Measurements from ENCODE around the gene DEAF1.
A peak's percentile ranks its signal among the peaks of the same experiment; 100 is the strongest.

The DEAF1 gene

DNA sequence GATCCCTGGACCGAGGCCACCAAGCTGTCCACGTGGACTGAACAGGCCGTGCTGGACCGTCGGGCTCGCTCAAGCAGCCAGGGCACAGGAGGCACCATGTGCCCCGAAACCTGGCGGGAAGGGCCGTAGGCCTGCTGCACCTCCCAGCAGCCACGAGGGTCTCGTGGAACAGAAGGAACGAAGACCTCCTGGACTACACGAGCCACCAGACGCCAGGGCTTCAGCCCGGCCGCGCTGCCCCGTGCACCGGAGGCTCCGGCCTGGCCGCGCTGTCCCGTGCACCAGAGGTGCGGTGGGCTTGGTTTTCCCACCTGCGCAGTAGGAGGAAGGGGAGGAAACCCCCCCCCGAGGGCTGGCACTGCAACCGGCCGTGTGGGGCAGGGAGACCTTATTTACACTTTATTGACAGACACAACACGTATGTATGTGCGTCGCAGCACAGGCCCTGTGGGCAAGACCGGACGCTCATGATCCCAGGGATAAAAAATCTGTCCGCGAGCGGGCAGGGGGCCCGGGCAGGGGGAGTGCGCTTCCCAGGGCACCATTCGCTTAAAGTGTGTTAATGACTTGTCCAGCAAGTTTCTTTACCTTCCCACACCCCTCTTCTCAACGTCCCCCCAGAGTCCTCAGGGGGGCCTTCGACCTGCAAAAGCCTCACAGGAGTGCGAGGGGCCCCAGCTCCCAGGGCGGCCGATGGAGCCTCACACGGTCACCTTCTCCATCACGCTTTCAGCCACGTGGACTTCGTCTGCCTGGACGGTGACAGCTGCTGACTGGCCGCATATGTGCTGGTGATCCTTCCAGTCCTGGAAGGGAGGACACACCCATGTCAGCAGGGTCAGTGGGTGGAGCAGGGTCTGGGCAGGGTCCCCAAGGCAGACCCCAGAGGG is 50.9 kb downstream of the DEAF1 start:
- DNase-seq, result no peak

DNA sequence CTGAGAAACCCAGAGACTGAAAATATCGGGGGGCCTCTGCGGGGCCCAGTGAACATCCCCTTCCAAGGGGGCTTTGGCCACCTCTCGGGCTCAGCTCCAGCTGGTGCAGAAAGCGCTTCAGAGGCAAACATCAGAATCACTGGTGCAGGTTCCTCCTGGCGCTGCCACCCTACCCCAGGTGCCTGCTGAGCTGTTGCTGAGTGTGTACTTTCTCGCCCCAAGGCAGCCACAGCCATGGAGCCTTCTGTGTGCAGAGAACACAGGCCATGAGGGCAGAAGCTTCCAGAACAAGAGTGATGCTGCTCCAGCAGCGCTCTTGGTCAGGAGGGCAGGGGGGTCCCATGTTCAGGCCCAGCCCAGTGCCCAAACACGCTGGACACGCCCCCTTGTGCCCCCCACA is 51.7 kb downstream of the DEAF1 start:
- no peak for DNase-seq

DNA sequence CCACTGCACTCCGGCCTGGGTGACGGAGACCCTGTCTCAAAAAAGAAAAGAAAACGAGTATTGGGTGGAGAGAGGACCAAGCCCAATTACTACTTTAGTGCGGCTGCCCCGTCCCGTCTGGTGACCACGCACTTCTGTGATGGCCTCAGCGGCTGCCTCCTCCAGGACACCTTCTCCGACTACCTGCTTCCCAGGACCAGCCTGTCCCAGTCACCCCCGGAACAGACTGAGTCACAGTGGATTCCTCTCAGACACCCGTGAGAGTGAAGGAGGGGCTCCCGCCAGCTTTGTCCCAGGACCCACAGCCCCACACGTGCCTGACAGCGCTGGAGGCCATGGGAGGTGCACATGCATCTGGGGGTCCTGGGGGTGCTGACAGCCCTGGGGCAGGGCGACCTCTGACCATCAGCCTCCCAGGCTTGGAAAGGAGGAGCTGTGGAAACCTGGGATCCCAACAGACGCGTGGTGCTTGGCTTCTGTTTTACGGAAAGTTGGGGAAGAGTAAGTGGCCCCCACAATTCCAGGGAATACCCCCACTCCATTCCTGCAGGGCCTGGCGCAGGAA is 53.1 kb downstream of the DEAF1 start:
- DNase-seq, result no peak

DNA sequence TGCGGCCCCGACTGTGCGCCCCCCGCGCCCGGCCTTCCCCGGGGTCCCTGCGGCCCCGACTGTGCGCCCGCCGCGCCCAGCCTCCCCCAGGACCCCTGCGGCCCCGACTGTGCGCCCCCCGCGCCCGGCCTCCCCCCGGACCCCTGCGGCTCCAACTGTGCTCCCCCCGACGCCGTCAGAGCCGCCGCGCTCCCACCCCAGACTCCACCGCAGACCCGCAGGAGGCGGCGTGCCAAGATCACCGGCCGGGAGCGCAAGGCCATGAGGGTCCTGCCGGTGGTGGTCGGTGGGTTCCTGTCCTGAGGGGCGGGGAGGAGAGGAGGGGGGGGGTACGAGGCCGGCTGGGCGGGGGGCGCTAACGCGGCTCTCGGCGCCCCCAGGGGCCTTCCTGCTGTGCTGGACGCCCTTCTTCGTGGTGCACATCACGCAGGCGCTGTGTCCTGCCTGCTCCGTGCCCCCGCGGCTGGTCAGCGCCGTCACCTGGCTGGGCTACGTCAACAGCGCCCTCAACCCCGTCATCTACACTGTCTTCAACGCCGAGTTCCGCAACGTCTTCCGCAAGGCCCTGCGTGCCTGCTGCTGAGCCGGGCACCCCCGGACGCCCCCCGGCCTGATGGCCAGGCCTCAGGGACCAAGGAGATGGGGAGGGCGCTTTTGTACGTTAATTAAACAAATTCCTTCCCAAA is 54.9 kb downstream of the DEAF1 start:
- peak; percentile 21 for DNase-seq

DNA sequence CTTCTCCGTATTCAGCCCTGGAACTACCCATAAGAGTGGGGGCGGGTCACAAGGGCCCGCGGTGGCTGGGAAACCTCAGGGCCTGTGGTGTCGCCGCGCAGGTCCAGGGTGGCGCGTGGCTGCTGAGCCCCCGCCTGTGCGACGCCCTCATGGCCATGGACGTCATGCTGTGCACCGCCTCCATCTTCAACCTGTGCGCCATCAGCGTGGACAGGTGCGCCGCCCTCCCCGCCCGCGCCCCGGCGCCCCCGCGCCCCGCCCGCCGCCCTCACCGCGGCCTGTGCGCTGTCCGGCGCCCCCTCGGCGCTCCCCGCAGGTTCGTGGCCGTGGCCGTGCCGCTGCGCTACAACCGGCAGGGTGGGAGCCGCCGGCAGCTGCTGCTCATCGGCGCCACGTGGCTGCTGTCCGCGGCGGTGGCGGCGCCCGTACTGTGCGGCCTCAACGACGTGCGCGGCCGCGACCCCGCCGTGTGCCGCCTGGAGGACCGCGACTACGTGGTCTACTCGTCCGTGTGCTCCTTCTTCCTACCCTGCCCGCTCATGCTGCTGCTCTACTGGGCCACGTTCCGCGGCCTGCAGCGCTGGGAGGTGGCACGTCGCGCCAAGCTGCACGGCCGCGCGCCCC is 55.6 kb downstream of the DEAF1 start:
- DNase-seq, result peak; percentile 52

DNA sequence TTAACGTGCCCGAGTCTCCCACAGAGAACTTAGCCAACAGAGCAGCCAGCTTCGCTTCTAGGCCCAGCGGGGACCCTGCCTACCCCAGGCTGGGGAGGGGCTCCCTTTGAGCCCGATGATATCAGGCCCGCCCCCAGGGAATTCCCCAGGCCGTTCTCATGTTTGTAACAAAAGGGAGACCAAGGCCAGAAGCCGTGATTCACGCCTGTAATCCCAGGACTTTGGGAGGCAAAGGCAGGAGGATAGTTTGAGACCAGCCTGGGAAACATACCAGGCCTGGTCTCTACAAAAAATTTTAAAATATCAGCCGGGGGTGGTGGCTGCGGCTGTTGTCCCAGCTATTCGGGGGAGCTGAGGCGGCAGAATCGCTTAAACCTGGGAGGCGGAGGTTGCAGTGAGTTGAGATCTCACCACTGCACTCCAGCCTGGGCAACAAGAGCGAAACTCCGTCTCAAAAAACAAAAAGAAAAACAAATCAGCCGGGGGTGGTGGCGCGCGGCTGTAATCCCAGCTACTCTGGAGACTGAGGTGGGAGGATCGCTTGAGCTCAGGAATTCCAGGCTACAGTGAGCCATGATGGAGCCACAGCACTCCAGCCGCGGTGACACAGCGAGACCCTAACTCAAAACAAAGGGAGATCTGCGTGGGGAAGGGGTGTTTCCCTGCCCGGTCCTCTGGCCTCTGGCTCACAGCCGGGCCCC is 56.2 kb downstream of the DEAF1 start:
- DNase-seq, result peak; percentile 69

DNA sequence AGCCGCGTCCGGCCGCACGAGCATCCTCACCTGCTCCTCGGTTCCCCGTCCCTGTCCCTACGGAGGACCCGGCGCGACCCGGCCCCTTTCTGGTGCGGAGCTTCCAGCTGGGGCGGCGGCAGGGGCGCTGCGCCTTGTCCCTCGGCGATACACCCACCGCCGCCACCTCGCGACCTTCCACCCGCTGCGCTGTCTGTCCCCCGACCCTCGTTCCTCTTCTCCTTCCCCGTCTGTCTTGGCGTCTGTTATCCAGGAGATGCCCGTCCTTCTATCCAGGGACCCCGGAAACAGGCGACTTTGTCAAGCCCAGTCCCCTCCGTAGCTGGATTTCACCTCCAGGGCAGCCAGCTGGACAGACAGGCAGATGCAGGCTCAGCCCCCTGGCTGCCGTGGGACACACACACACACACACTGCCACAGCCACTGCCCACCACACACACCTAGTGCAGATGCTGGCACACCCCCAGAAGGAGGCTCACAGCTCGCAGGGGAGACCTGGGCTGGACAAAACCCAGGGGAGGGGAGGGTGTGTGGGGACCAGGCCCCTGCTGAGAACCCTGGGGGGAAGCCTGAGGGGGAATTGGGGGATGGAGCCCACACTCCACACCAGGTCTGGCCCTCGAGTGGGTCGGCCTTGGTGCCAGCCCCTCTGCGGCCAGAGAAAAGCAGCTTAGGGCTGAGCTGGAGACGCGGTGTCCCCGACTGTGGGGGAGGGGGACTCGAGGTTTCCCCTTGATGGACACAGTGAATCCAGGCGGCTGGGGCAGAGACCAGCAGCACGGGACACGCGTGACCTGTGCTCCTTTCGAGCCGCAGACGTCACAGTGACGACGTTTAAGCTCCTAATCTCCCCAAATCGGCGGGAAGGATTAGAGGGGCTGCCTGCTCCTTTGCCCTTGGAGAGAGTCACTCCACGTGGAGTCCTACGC is 57.2 kb downstream of the DEAF1 start:
- peak; percentile 61 for DNase-seq

DNA sequence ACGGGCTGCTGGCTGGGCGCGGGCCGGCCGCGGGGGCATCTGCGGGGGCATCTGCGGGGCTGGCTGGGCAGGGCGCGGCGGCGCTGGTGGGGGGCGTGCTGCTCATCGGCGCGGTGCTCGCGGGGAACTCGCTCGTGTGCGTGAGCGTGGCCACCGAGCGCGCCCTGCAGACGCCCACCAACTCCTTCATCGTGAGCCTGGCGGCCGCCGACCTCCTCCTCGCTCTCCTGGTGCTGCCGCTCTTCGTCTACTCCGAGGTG is 57.8 kb downstream of the DEAF1 start:
- no peak for DNase-seq

DNA sequence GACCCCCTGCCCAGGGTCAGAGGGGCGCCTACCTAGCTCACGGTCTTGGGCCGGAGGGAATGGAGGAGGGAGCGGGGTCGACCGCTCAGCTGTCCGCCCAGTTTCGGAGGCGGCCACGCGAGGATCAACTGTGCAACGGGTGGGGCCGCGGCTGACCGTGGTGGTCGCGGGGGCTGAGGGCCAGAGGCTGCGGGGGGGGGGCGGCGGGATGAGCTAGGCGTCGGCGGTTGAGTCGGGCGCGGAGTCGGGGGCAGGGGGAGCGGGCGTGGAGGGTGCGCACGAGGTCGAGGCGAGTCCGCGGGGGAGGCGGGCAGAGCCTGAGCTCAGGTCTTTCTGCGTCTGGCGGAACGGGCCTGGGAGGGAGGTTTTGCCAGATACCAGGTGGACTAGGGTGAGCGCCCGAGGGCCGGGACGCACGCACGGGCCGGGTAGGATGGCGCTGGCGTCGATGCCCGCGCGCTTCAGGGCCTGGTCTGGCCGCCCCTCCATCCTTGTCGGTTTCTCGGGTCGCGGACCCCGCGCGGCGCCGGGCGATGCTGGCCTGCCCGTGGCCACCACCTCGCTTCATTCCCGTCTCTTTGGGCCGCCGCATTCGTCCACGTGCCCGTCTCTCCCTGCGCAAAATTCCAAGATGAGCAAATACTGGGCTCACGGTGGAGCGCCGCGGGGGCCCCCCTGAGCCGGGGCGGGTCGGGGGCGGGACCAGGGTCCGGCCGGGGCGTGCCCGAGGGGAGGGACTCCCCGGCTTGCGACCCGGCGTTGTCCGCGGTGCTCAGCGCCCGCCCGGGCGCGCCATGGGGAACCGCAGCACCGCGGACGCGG is 58.3 kb downstream of the DEAF1 start, which contains the start of gene DRD4:
TSS of gene DRD4 (plus strand) at position 759 of the 822 bp plus-strand sequence. CDS start at position 795, 36 bp downstream.
- DNase-seq, result peak; percentile 45

DNA sequence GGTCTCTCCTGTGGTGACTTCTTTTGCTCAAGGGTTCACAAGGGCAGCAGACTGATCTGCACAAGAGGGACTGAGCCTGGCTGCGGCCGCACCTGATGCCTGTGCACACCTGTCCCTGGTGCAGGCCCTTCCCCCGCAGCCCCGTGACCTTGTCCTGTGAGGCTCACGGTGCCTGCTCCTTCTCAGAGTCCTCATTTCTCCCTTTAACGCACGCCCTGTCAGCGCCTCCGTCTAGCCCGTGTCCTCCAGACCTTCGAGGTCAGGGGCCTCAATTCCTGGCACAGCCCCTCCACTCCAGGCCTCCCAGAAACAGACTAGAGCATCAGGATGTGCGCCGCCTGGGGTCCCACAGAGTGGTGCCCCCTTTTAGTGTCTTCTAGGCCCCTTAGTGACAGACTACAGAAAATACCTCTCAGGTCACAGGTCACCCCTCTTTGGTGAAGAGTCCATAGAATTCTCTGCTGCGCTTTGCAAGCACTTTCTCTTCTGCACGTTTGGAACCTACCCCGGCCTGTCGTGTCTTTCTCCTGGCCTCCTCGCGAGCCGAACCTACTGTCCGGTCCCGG is 59.0 kb downstream of the DEAF1 start:
- DNase-seq, result no peak

DNA sequence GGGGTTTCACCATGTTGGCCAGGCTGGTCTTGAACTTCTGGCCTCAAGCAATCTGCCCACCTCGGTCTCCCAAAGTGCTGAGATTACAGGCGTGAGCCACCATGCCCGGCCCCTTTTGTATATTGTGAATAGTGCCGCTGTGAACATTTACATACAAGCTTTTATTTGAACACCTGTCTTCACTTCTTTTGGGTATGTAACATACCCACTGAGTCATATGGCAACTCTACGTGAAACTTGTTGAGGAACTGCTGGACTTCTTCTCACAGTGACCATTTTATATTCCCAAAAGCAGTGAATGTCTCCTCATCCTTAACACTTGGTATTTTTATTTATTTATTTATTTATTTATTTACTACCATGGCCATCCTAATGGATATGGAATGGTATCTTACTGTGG is 64.2 kb downstream of the DEAF1 start:
- no peak for DNase-seq

DNA sequence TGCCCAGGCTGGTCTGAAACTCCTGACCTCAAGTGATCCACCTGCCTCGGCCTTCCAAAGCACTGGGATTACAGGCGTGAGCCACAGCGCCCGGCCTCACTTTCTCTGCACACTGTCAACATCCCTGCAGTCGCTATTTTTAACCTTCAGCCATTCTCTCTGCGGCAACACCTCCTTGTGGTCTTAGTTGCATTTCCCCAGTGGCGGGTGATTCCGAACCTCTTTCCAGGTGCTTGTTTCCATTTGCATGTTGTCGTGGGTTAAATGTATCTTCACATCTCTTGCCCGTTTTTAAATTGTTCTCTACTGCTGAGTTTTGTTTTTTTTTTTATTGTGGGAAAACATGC is 65.8 kb downstream of the DEAF1 start:
- no peak for DNase-seq

DNA sequence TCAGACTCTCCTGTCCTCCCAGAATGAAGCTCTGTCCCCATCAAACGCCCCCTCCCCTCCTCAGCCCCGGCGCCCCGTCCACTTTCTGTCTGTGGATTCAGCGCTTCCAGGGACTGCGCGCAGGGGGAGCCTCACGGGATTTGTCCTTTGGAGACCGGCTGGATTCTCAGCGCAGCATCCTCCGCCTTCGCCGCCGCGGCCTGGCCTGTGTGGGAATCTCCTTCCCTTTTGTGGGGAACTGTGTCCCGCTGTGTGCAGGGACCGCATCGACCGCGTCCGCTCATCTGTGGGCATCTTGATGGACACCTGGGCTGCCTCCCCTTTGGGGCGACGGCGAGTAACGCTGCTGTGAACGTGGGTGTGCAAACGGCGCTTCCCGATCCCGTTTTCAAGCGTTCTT is 67.0 kb downstream of the DEAF1 start:
- DNase-seq, result no peak

DNA sequence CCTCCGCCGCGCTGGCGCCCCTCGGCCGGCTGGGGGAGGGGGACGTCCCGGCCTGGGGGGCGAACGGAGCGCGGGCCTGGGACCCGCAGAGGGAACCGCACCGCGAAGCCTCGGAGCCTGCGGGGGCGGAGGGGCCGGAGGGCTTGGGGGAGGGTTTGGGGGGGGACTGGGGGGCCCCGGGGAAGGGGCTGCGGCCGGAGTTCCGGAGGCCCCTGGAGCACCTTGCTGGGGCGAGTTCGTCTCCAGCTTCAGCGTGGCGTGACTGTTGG is 67.8 kb downstream of the DEAF1 start:
- DNase-seq, result no peak

DNA sequence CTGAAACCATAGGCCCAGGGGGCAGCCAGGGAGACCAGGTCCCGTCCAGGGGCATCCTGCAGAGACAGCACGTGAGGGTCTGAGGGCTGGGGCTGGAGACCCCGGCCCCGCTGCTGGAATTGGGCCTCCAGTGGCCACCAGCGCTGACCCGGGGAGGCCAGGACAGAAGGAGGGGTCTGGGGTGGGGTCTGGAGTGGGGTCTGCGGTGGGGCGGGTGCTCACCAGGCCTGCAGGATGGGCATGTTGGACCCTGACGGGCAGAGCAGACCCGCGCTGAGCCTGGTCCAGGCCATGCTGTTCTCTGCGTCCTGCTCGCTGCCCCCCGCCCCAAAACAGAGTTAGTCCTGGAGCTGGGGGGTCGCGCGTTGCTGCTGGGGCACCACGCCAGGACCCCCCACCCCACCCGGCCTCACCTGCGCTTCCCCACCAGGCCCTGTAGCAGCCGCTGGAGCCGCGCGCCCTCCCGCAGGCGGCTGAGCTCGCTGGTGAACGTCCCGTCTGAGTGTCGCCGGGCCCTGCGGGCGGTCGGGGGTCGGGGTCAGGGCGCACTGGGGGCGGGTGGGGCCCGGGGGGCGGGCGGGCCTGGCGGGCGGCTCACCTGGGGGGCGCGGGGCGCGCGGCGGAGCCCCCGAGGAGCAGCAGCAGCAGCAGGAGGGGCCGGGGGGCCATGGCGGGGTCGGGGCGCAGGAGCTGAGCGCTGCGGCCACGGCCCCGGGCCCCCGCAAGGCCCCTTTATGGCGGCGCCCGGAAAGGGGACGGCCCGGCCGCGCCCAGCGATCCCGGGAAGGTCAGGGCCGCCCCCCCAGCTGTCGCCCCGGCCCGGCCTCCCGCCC is 68.3 kb downstream of the DEAF1 start, which contains the start of gene SCT:
TSS of gene SCT (minus strand) at position 707 of the 833 bp plus-strand sequence. CDS start at position 669, 38 bp downstream.
- no peak for DNase-seq

DNA sequence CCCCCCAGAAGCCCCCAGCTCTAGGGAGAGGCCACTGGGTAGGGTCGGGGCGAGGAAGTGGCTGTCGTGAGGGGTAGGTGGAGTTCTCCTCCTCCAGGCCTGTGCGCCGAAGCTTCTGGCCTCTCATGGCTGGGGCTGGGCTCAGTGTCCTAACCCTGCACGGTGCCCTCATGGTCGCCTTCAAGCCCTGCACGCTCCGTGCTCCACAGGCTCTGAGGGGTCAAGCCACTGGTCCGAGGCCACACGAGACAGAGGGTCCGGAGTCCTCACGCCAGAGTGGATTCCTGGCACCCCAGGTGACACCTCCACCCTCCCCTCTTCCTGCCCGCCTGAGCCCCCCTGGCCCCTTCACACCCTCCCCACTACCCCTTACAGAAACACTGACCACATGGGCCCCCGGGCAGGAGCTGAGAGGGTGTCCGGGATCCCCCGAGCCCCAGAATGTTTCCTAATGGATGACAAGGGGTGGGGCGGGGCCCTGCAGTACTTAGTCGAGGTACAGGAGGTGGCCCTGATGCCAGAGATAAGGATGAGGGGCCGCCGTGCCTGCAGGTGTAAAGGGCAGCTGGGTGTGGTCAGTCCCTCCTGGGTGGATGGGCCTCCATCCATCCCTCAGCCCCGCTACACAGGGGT is 69.3 kb downstream of the DEAF1 start:
- no peak for DNase-seq

DNA sequence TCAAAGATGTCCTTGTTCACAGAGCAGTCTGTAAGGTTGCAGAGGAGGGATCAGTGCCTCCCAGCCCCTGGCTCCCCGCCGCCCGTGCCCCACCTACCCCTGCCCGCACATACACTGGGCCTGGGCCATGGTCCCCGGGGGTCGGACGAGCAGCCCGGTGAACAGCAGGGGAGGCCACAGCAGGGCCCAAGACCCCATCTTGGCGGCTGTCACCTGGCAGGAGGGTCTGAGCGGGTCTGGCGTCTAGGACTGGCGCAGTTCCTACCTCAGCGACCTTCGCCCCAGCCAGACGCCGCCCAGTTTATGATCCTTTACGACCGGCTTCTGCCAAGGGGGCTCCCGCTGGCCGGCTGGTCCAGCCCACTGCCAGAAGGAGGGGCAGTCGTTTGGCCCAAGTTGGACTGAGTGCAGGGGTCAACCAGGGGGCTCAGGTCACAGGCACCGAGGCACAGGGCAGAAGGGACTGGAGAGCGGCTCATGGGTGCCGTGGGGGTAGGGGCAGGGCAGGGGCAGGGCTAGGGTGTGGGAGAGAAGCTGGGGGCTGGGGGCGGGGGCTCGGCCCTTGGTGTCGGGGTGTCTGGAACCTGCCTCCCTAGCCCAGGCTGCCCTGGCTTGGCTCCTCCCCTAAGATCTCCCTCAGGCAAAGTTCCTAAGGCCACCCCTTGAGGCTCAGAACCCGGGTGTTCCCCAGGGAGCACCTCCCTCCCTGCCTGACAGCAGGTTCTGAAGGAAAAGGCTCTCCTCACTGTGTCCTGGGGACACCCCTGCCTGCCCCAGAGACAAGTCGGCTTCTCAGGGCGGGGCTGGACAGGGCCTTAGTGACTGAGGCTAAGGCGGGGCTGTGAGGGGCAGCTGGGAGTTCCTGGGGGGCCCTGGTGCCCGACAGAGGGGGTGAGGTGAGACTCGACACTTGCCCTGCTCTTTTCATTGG is 70.1 kb downstream of the DEAF1 start, which contains the start of gene CDHR5:
TSS of gene CDHR5 (minus strand) at position 251 of the 931 bp plus-strand sequence. CDS start at position 198, 53 bp downstream.
- DNase-seq, result no peak

Data from retina (tissue), 1 donor.